Tibial artery (tissue), 4 donors: ENCODE data around the gene FBXL17.

Experiments
- DNase-seq, 2 donors: peaks; one replicate each; pipeline ENCODE4 v3.0.0-alpha.2; 2019
- H3K27ac ChIP-seq, 2 donors: fragments of 200-600 bp; sonication (generic) in 1 of 2; 1 replicate in 1 of 2; 2 replicates in 1 of 2; pipeline ENCODE4 v1.5.1; 2018 to 2019; ENCODE audit warnings: mild to moderate bottlenecking in 1 of 2
- H3K27me3 ChIP-seq, 2 donors: fragments of 200-600 bp; sonication (generic) in 1 of 2; one replicate each; pipeline versions ENCODE4 v1.5.1 to v1.6.0; 2016 to 2019
- H3K36me3 ChIP-seq, 3 donors: fragments of 200-600 bp; sonication (generic) in 2 of 3; one replicate each; pipeline ENCODE4 v1.5.1; 2016 to 2019; ENCODE audit warnings: mild to moderate bottlenecking in 2 of 3
- H3K4me1 ChIP-seq, 4 donors: fragments of 200-600 bp; sonication (generic) in 2 of 4; 1 replicate in 3 of 4; 2 replicates in 1 of 4; pipeline ENCODE4 v1.5.1; 2016 to 2019
- H3K4me3 ChIP-seq, 2 donors: fragments of 200-600 bp; sonication (generic) in 1 of 2; 1 replicate in 1 of 2; 2 replicates in 1 of 2; pipeline ENCODE4 v1.5.1; 2018 to 2019; ENCODE audit warnings: mild to moderate bottlenecking in 2 of 2
- H3K9me3 ChIP-seq, 3 donors: fragments of 200-600 bp; sonication (generic) in 1 of 3; one replicate each; pipeline ENCODE4 v1.5.1; 2016 to 2019
- intact Hi-C: fragments of 100-400 bp; cut with DNase I; formaldehyde crosslinking; loops from one replicate; pipeline ENCODE4 v1.15.0; 2023; ENCODE audit warnings: low total_unique reads
- TF ChIP-seq, protein P1 (sequence below), 2 experiments: fragments of 200-600 bp in 1 of 2; fragments of 450-650 bp in 1 of 2; IDR thresholded peaks; one replicate each; pipeline ENCODE4 v1.5.1; 2017 to 2019; ENCODE audit warnings: antibody characterized with exemption in 2 of 2, mild to moderate bottlenecking in 1 of 2, moderate library complexity in 1 of 2

The FBXL17 gene

DNA sequence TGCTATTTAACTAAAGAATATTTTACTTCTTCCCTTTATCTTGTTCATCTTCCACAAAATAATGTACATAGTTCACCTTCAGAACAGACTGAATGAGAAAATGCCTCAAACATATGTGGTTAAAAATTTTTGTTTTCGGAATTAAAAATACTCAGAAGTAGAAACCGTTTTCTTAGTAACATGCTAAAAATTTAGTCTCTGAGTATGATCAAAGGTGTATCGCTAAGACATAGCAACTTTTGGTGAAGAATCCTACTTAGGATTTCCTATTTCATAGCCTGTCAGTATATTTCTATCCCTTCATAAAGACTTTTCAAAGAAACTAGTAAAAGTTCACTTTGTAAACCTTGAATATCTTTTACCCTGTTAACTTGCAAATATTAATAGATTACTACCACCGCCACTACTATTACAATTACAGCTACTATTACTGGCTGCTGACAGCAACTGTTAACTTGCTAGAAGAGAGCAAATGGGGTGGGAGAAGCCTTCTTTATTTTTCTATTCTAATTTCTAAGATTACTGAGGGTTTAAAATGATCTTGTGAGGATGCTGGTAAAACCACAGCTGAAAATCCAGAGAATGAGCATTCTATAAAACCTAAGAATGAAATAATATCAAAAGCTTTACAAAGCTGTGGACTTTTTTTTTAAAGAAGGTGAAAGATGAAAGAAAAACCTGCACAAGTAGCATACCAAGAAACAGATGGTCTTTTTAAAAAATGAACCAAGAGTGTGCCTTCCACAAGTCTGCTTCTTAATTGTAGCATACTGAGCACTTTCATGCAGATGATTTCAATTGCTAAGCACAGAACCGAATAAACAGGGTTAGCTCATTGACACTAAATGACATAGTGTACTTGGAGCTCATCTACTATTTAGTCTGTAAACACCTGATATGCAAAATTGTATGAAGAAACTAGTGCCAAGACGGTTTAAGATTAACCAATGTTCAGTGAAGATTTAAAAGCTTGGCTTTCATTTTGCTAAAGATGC is 464.9 kb downstream of the FBXL17 start:
- Histone ChIP-seq H3K4me1 (peaks cover 0 to 10% (median 0%) of the 10 kb centered on the region in 4 donors), H3K9me3 (no peaks in the 10 kb centered on the region), H3K27me3 (no peaks in the 10 kb centered on the region), H3K36me3 (no peaks in the 10 kb centered on the region), H3K27ac (no peak overlapping the region), H3K4me3 (no peak overlapping the region)
- intact Hi-C loops, result no loop called here
- TF ChIP-seq, protein P1, sequence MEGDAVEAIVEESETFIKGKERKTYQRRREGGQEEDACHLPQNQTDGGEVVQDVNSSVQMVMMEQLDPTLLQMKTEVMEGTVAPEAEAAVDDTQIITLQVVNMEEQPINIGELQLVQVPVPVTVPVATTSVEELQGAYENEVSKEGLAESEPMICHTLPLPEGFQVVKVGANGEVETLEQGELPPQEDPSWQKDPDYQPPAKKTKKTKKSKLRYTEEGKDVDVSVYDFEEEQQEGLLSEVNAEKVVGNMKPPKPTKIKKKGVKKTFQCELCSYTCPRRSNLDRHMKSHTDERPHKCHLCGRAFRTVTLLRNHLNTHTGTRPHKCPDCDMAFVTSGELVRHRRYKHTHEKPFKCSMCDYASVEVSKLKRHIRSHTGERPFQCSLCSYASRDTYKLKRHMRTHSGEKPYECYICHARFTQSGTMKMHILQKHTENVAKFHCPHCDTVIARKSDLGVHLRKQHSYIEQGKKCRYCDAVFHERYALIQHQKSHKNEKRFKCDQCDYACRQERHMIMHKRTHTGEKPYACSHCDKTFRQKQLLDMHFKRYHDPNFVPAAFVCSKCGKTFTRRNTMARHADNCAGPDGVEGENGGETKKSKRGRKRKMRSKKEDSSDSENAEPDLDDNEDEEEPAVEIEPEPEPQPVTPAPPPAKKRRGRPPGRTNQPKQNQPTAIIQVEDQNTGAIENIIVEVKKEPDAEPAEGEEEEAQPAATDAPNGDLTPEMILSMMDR (IDR thresholded peaks at IDR 0.05), result no peak
- no peak for DNase-seq

DNA sequence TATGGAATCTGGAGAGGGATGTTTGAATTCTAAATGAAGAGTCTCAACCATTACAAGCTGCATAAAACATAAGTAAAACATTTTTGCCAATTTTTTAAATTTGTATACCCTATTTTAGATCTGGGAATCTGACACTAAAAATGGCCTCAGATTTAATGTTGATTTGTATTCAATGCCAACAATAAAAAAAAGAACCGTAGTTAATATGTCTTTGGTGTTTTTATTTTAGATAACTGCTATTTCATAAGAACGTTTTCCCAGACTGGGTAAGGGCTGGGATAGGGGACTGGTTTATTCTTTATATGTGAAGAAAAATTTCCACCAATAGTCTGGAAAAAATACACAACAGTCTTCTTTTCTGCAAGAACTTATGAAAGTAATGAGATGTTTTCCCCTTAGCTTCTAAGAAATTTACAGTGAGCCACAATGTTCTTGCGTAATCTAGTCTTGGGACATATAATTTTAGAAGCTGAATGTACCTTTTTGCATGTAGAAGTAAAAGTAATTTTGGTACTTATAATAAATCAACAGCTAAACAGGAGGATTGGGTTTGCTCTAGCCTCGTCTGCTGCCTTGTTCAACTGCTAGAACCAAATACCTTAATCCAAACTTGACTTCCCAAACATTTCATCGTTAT is 466.6 kb downstream of the FBXL17 start:
- intact Hi-C loops, result no loop called here

DNA sequence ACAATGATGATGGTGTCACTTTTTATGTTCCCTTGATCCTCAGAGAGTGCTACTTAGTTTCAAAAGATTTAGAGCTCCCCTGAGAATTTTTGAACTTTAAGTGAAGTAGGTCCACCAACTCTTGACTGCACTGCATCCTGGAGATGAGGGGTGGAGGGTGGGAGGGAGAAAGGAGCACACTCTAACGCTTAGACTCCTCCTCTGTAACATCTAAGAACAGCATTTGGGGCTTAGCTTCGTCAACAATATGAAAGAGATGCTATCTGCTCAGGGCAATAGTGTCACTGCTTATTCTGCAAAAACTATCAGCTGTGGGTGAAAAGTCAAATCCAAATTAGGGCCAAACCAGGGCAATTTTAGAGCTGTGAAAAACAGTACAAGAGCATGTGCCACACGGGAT is 468.4 kb downstream of the FBXL17 start:
- no peaks in the 10 kb centered on the region for H3K36me3 ChIP-seq
- no peaks in the 10 kb centered on the region for H3K27me3 ChIP-seq
- TF ChIP-seq, protein P1 (IDR thresholded peaks at IDR 0.05), result no peak
- peaks cover 0 to 10% (median 0%) of the 10 kb centered on the region in 4 donors for H3K4me1 ChIP-seq
- DNase-seq, result no peak
- H3K9me3 ChIP-seq, result no peaks in the 10 kb centered on the region
- H3K27ac ChIP-seq, result no peak overlapping the region
- H3K4me3 ChIP-seq, result no peak overlapping the region
- intact Hi-C loops, result no loop called here

More for the DNA sequence above, 466.6 kb downstream of the FBXL17 start:
- no peak for DNase-seq
- H3K27me3 ChIP-seq, result no peaks in the 10 kb centered on the region
- TF ChIP-seq, protein P1 (IDR thresholded peaks at IDR 0.05), result no peak
- H3K36me3 ChIP-seq, result no peaks in the 10 kb centered on the region
- no peak overlapping the region for H3K27ac ChIP-seq
- peaks cover 0 to 10% (median 0%) of the 10 kb centered on the region in 4 donors for H3K4me1 ChIP-seq
- H3K9me3 ChIP-seq, result no peaks in the 10 kb centered on the region
- H3K4me3 ChIP-seq, result no peak overlapping the region

DNA sequence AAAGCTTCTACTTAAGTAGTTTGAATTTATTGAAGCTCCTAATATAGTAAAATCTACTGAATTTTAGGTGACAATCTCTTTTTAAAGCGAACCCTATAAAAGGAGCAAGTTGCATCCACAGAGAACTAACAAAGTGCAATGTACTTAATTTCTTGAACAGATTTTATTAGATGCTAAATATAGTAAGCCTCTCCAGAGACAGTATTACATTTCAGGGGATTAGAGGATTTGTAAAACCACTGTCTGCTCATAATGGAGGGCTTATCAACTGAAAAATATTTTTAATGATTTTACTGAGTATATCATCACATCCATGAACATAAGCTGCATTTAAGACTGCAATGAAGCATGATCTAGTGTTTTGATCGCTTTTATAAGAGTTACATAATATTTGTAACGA is 481.2 kb downstream of the FBXL17 start:
- Histone ChIP-seq H3K27me3 (no peaks in the 10 kb centered on the region), H3K9me3 (no peaks in the 10 kb centered on the region), H3K4me1 (no peaks in the 10 kb centered on the region), H3K36me3 (no peaks in the 10 kb centered on the region), H3K27ac (no peak overlapping the region), H3K4me3 (no peak overlapping the region)
- TF ChIP-seq, protein P1 (IDR thresholded peaks at IDR 0.05), result no peak
- intact Hi-C loops, result no loop called here
- DNase-seq, result no peak

DNA sequence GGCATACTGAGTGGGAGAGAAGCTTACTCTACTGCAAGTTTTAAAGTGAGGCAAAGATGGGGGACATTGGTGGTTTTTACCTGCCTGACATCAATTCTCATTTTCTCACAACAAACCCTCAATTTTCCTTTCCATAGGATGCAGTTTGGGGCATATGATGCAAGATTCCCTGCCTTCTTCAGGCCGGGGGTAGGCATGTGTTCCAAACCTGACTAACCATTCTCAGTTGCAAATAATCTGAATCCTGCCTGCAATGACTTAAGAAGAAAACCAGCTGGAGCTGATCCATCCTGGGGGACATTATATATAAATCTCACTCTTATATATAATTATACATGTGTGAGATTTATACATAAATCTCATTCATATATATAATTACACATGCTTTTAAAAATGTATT is 487.5 kb downstream of the FBXL17 start:
- no peaks in the 10 kb centered on the region for H3K36me3 ChIP-seq
- no peak overlapping the region for H3K27ac ChIP-seq
- TF ChIP-seq, protein P1 (IDR thresholded peaks at IDR 0.05), result no peak
- intact Hi-C loops, result loop anchor here (5.0 kb wide), 1 partner anchor 83 kb away; no protein-coding TSS in a partner anchor
- no peaks in the 10 kb centered on the region for H3K9me3 ChIP-seq
- H3K27me3 ChIP-seq, result no peaks in the 10 kb centered on the region
- H3K4me3 ChIP-seq, result no peak overlapping the region
- no peak for DNase-seq
- peaks cover 0 to 20% (median 8%) of the 10 kb centered on the region in 4 donors for H3K4me1 ChIP-seq
